Stimulated activated CD4-positive, alpha-beta T cell treated with anti-CD3 and anti-CD28 coated beads, Interleukin-1b, Interleukin-23, amount 100 ng/mL, for 1 hour (primary cell): ENCODE results near the gene ROR2.

Source experiments
- DNase-seq, 2 donors: peaks; one replicate each; pipeline ENCODE4 v3.0.0-alpha.2; 2020; ENCODE audit warnings: low read depth in 2 of 2

ROR2 gene

GRCh38 chr9:91741522-91741921, 208.5 kb downstream of the ROR2 start:
- DNase-seq: no peak

- DNase-seq: no peak
Observed at GRCh38 chr9:91740701-91741100, 209.3 kb downstream of the ROR2 start.

- DNase-seq: no peak
Observed at GRCh38 chr9:91736898-91737601, 213.0 kb downstream of the ROR2 start.

GRCh38 chr9:91736311-91736710, 213.7 kb downstream of the ROR2 start:
- no peak for DNase-seq

GRCh38 chr9:91735049-91735448, 215.0 kb downstream of the ROR2 start:
- DNase-seq: no peak

- DNase-seq: peak in 1 of 2 donors; percentile 44
Observed at GRCh38 chr9:91734371-91734981, 215.6 kb downstream of the ROR2 start.

- DNase-seq: no peak
Observed at GRCh38 chr9:91733006-91733624, 216.9 kb downstream of the ROR2 start.

- DNase-seq: no peak
Observed at GRCh38 chr9:91732187-91733005, 217.6 kb downstream of the ROR2 start.

GRCh38 chr9:91730806-91731205, 219.2 kb downstream of the ROR2 start:
- DNase-seq: no peak

GRCh38 chr9:91729558-91729842, 220.5 kb downstream of the ROR2 start:
- no peak for DNase-seq

GRCh38 chr9:91727972-91728371, 222.1 kb downstream of the ROR2 start:
- DNase-seq: no peak

- DNase-seq: no peak
Observed at GRCh38 chr9:91727316-91727861, 222.6 kb downstream of the ROR2 start.

GRCh38 chr9:91726406-91727100, 223.5 kb downstream of the ROR2 start:
- no peak for DNase-seq

GRCh38 chr9:91725651-91726050, 224.4 kb downstream of the ROR2 start:
- no peak for DNase-seq

GRCh38 chr9:91724609-91725505, 225.2 kb downstream of the ROR2 start:
- DNase-seq: no peak

- DNase-seq: no peak
Observed at GRCh38 chr9:91724068-91724440, 226.0 kb downstream of the ROR2 start.

- no peak for DNase-seq
Observed at GRCh38 chr9:91723420-91724067, 226.5 kb downstream of the ROR2 start.

- DNase-seq: no peak
Observed at GRCh38 chr9:91720751-91721705, 229.0 kb downstream of the ROR2 start.

GRCh38 chr9:91720313-91720712, 229.7 kb downstream of the ROR2 start:
- no peak for DNase-seq
